Skeletal muscle tissue (tissue), 4 donors: ENCODE results near the gene PEA15. TPM values are rescaled to one million over a fixed set of nuclear protein-coding genes. Genes with fewer than 3 reads are reported as not detected.
A peak's percentile ranks its signal among the peaks of the same experiment; 100 is the strongest.

ENCODE experiments used
- H3K27ac ChIP-seq: one replicate; pipeline ENCODE4 v1.7.0; 2013; ENCODE audit warnings: mild to moderate bottlenecking, low read depth, low read length, inconsistent platforms
- H3K27me3 ChIP-seq, 3 donors: one replicate each; pipeline ENCODE4 v1.7.0; 2013; ENCODE audit warnings: low read length in 3 of 3; ENCODE audit not compliant: control insufficient read depth in 3 of 3, insufficient read depth in 3 of 3
- H3K36me3 ChIP-seq, 3 donors: one replicate each; pipeline ENCODE4 v1.7.0; 2013; ENCODE audit warnings: low read length in 3 of 3; ENCODE audit not compliant: control insufficient read depth in 3 of 3, insufficient read depth in 3 of 3
- H3K4me1 ChIP-seq, 3 donors: one replicate each; pipeline ENCODE4 v1.7.0; 2013; ENCODE audit warnings: low read length in 3 of 3, mild to moderate bottlenecking in 3 of 3; ENCODE audit not compliant: control insufficient read depth in 3 of 3, insufficient read depth in 3 of 3
- H3K4me3 ChIP-seq, 3 donors: one replicate each; pipeline ENCODE4 v1.7.0; 2013; ENCODE audit warnings: low read length in 3 of 3
- H3K9ac ChIP-seq, 3 donors: one replicate each; pipeline ENCODE4 v1.7.0; 2013; ENCODE audit warnings: low read length in 3 of 3, mild to moderate bottlenecking in 3 of 3, moderate library complexity in 2 of 3, low read depth in 1 of 3
- H3K9me3 ChIP-seq, 3 donors: one replicate each; pipeline ENCODE4 v1.7.0; 2013; ENCODE audit warnings: low read length in 3 of 3; ENCODE audit not compliant: control insufficient read depth in 3 of 3
- total RNA-seq: library from RNA; depleted of rRNA; stranded (reverse); fragments of >200 nt; gene quantifications from one replicate; pipeline ENCODE4 v1.2.3, GENCODE V29; 2014
- donor health status: Osteomylitis.

The PEA15 gene
- total RNA-seq, 1 donor from 2014 or later = 26.1 TPM

- H3K4me3 ChIP-seq = peak overlapping the region; percentile 82 to 97 (median 93)
- H3K4me1 ChIP-seq = peaks cover 59 to 65% (median 60%) of the 10 kb centered on the region in 3 donors
- H3K9ac ChIP-seq = peak overlapping the region; percentile 95 to 99 (median 98)
- H3K27ac ChIP-seq = peak overlapping the region; percentile 96
- H3K9me3 ChIP-seq = no peaks in the 10 kb centered on the region
- H3K36me3 ChIP-seq = peaks cover 40 to 47% (median 43%) of the 10 kb centered on the region in 3 donors
- H3K27me3 ChIP-seq = no peaks in the 10 kb centered on the region
Observed at GRCh38 chr1:160193091-160193819, 11.9 kb upstream of the PEA15 start.

- Histone ChIP-seq H3K4me3 (peak overlapping the region; percentile 53 to 97 (median 93)), H3K4me1 (peaks cover 58 to 64% (median 59%) of the 10 kb centered on the region in 3 donors), H3K27me3 (no peaks in the 10 kb centered on the region), H3K9ac (peak overlapping the region; percentile 73 to 85 (median 75)), H3K36me3 (peaks cover 47 to 54% (median 51%) of the 10 kb centered on the region in 3 donors), H3K27ac (peak overlapping the region; percentile 96), H3K9me3 (no peaks in the 10 kb centered on the region)
Observed at GRCh38 chr1:160193832-160194736, 11.1 kb upstream of the PEA15 start.

- peaks cover 54 to 59% (median 58%) of the 10 kb centered on the region in 3 donors for H3K4me1 ChIP-seq
- H3K4me3 ChIP-seq = peak overlapping the region; percentile 44 to 97 (median 53)
- no peaks in the 10 kb centered on the region for H3K9me3 ChIP-seq
- no peaks in the 10 kb centered on the region for H3K27me3 ChIP-seq
- peak overlapping the region in 2 of 3 donors; percentile 15 to 47 for H3K9ac ChIP-seq
- H3K27ac ChIP-seq = no peak overlapping the region
- H3K36me3 ChIP-seq = peaks cover 54 to 60% (median 57%) of the 10 kb centered on the region in 3 donors
Observed at GRCh38 chr1:160194737-160195059, 10.5 kb upstream of the PEA15 start.

- H3K27ac ChIP-seq = peak overlapping the region; percentile 12
- H3K36me3 ChIP-seq = peaks cover 67 to 70% (median 68%) of the 10 kb centered on the region in 3 donors
Observed at GRCh38 chr1:160196143-160196542, 9.0 kb upstream of the PEA15 start.

GRCh38 chr1:160197231-160197630 lies 8.0 kb upstream of the PEA15 start:
- Histone ChIP-seq H3K4me3 (no peak overlapping the region), H3K9ac (peak overlapping the region in 1 of 3 donors; percentile 57), H3K36me3 (peaks cover 77 to 81% (median 78%) of the 10 kb centered on the region in 3 donors), H3K4me1 (peaks cover 52 to 59% (median 56%) of the 10 kb centered on the region in 3 donors), H3K27me3 (no peaks in the 10 kb centered on the region), H3K27ac (peak overlapping the region; percentile 12), H3K9me3 (no peaks in the 10 kb centered on the region)

More at GRCh38 chr1:160196143-160196542, 9.0 kb upstream of the PEA15 start:
- no peaks in the 10 kb centered on the region for H3K9me3 ChIP-seq
- H3K4me1 ChIP-seq = peaks cover 52 to 59% (median 57%) of the 10 kb centered on the region in 3 donors
- peak overlapping the region in 1 of 3 donors; percentile 6 for H3K4me3 ChIP-seq
- H3K27me3 ChIP-seq = no peaks in the 10 kb centered on the region
- peak overlapping the region in 2 of 3 donors; percentile 35 to 57 for H3K9ac ChIP-seq

GRCh38 chr1:160200786-160201185 lies 4.4 kb upstream of the PEA15 start:
- no peak overlapping the region for H3K9ac ChIP-seq
- H3K36me3 ChIP-seq = peaks cover 55 to 67% (median 62%) of the 10 kb centered on the region in 3 donors
- no peak overlapping the region for H3K4me3 ChIP-seq
- H3K27ac ChIP-seq = no peak overlapping the region
- H3K9me3 ChIP-seq = no peaks in the 10 kb centered on the region
- H3K27me3 ChIP-seq = no peaks in the 10 kb centered on the region
- peaks cover 30 to 46% (median 43%) of the 10 kb centered on the region in 3 donors for H3K4me1 ChIP-seq

- peak overlapping the region; percentile 64 for H3K27ac ChIP-seq
- no peaks in the 10 kb centered on the region for H3K27me3 ChIP-seq
- H3K36me3 ChIP-seq = peaks cover 27 to 35% (median 31%) of the 10 kb centered on the region in 3 donors
- peaks cover 44 to 58% (median 56%) of the 10 kb centered on the region in 3 donors for H3K4me1 ChIP-seq
- H3K4me3 ChIP-seq = peak overlapping the region; percentile 29 to 65 (median 45)
- H3K9me3 ChIP-seq = no peaks in the 10 kb centered on the region
- H3K9ac ChIP-seq = peak overlapping the region; percentile 40 to 57 (median 46)
Observed at GRCh38 chr1:160204526-160205241, 500 bp upstream of the PEA15 start.

- H3K27me3 ChIP-seq = no peaks in the 10 kb centered on the region
- peaks cover 17 to 26% (median 20%) of the 10 kb centered on the region in 3 donors for H3K36me3 ChIP-seq
- peak overlapping the region; percentile 85 to 92 (median 91) for H3K9ac ChIP-seq
- H3K27ac ChIP-seq = peak overlapping the region; percentile 88
- peaks cover 57 to 70% (median 68%) of the 10 kb centered on the region in 3 donors for H3K4me1 ChIP-seq
- H3K9me3 ChIP-seq = no peaks in the 10 kb centered on the region
- peak overlapping the region; percentile 73 to 88 (median 83) for H3K4me3 ChIP-seq
Observed at GRCh38 chr1:160206036-160206389, 829 bp downstream of the PEA15 start.

- Histone ChIP-seq H3K27me3 (no peaks in the 10 kb centered on the region), H3K36me3 (peaks cover 14 to 26% (median 19%) of the 10 kb centered on the region in 3 donors), H3K9me3 (no peaks in the 10 kb centered on the region), H3K4me3 (peak overlapping the region; percentile 73 to 88 (median 83)), H3K9ac (peak overlapping the region; percentile 85 to 92 (median 91)), H3K4me1 (peaks cover 57 to 70% (median 68%) of the 10 kb centered on the region in 3 donors), H3K27ac (peak overlapping the region; percentile 88)
Observed at GRCh38 chr1:160206421-160207117, 1.4 kb downstream of the PEA15 start.
